ENCODE results near the gene TOE1.

- TF ChIP-seq CTCF (IDR thresholded peaks at IDR 0.05): no peak
- TF ChIP-seq POLR2A (IDR thresholded peaks at IDR 0.05): no peak
Observed at GRCh38 chr1:45304311-45305081, 35.5 kb upstream of the TOE1 start.
